ENCODE measurements around the gene ADAM11. TPM values are rescaled to one million over a fixed set of nuclear protein-coding genes. Genes with fewer than 3 reads are reported as not detected.

Gene ADAM11
- total and polyA plus RNA-seq, 2 of the 8 experiments (the other 6 are each of a cell fraction or from before 2014, with no cell fraction given), result 2.3 to 2.9 TPM

- TF ChIP-seq, protein P1, sequence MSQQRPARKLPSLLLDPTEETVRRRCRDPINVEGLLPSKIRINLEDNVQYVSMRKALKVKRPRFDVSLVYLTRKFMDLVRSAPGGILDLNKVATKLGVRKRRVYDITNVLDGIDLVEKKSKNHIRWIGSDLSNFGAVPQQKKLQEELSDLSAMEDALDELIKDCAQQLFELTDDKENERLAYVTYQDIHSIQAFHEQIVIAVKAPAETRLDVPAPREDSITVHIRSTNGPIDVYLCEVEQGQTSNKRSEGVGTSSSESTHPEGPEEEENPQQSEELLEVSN (IDR thresholded peaks at IDR 0.05), result no peak
- TF ChIP-seq FOSL1 (IDR thresholded peaks at IDR 0.05; ENCODE audit: insufficient read depth, low read depth, low read length), result no peak
- no peak for TF ChIP-seq SP4 (IDR thresholded peaks at IDR 0.05; ENCODE audit: low read length)
- no peak for TF ChIP-seq NANOG (IDR thresholded peaks at IDR 0.05; ENCODE audit: insufficient read depth, low read depth, low read length, poor library complexity, severe bottlenecking)
- TF ChIP-seq ZNF274 (IDR thresholded peaks at IDR 0.05; ENCODE audit: borderline replicate concordance, extremely low read depth, low read length), result no peak
These were observed 35.4 kb downstream of the ADAM11 start (continued) for GRCh38 chr17:44793885-44794842.

Measured in H1 (cell line).